ENCODE measurements around the gene MYO3B.

- TF ChIP-seq CTCF (IDR thresholded peaks at IDR 0.05) (no peak), POLR2A (IDR thresholded peaks at IDR 0.05) (no peak)
These were observed 190.4 kb downstream of the MYO3B start for GRCh38 chr2:170368370-170368769.
